Astrocyte of the cerebellum (primary cell): Measurements from ENCODE around the gene TMEM123.

ENCODE experiments used
- DNase-seq: peaks from one replicate; pipeline ENCODE4 v3.0.0-alpha.2; 2011; ENCODE audit warnings: low read depth
- H3K4me3 ChIP-seq: 2 replicates; pipeline ENCODE4 v1.5.1; 2011; ENCODE audit warnings: mild to moderate bottlenecking, low read depth, low read length, moderate library complexity
- CTCF ChIP-seq: IDR thresholded peaks from 2 replicates; pipeline ENCODE4 v1.5.1; 2012; ENCODE audit warnings: low read length, low read depth, moderate library complexity, mild to moderate bottlenecking; ENCODE audit errors: missing control alignments
- in situ Hi-C: cut with HindIII; loops from 2 replicates; pipeline ENCODE4 v1.10.0; 2017; ENCODE audit warnings: low sequenced_read_pairs

The TMEM123 gene

GRCh38 chr11:102468616-102469195, 16.1 kb upstream of the TMEM123 start:
- no peak for TF ChIP-seq CTCF
- H3K4me3 ChIP-seq: no peak overlapping the region
- no peak for DNase-seq
- in situ Hi-C loops: no loop called here

- in situ Hi-C loops: no loop called here
These were observed 15.5 kb upstream of the TMEM123 start for GRCh38 chr11:102467853-102468580.

GRCh38 chr11:102467080-102467708, 14.6 kb upstream of the TMEM123 start:
- no peak overlapping the region for H3K4me3 ChIP-seq
- in situ Hi-C loops: no loop called here
- TF ChIP-seq CTCF: no peak
- no peak for DNase-seq

More at GRCh38 chr11:102467853-102468580, 15.5 kb upstream of the TMEM123 start:
- TF ChIP-seq CTCF: no peak
- DNase-seq: no peak
- H3K4me3 ChIP-seq: no peak overlapping the region

GRCh38 chr11:102465696-102466095, 13.1 kb upstream of the TMEM123 start:
- no peak for TF ChIP-seq CTCF
- DNase-seq: no peak
- in situ Hi-C loops: no loop called here
- no peak overlapping the region for H3K4me3 ChIP-seq

GRCh38 chr11:102464859-102465500, 12.4 kb upstream of the TMEM123 start:
- in situ Hi-C loops: no loop called here
- no peak overlapping the region for H3K4me3 ChIP-seq
- TF ChIP-seq CTCF: no peak
- no peak for DNase-seq

GRCh38 chr11:102464037-102464436, 11.5 kb upstream of the TMEM123 start:
- DNase-seq: no peak
- no peak overlapping the region for H3K4me3 ChIP-seq
- no peak for TF ChIP-seq CTCF
- in situ Hi-C loops: no loop called here
